Activated T-cell treated with anti-CD3 and anti-CD28 coated beads for 48 hours (primary cell): ENCODE data around the gene NAP1L1.
A peak's percentile ranks its signal among the peaks of the same experiment; 100 is the strongest.

Experiments
- DNase-seq: peaks from one replicate; pipeline ENCODE4 v3.0.0-alpha.2; 2020; ENCODE audit warnings: low read depth

The NAP1L1 gene, protein sequence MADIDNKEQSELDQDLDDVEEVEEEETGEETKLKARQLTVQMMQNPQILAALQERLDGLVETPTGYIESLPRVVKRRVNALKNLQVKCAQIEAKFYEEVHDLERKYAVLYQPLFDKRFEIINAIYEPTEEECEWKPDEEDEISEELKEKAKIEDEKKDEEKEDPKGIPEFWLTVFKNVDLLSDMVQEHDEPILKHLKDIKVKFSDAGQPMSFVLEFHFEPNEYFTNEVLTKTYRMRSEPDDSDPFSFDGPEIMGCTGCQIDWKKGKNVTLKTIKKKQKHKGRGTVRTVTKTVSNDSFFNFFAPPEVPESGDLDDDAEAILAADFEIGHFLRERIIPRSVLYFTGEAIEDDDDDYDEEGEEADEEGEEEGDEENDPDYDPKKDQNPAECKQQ

DNA sequence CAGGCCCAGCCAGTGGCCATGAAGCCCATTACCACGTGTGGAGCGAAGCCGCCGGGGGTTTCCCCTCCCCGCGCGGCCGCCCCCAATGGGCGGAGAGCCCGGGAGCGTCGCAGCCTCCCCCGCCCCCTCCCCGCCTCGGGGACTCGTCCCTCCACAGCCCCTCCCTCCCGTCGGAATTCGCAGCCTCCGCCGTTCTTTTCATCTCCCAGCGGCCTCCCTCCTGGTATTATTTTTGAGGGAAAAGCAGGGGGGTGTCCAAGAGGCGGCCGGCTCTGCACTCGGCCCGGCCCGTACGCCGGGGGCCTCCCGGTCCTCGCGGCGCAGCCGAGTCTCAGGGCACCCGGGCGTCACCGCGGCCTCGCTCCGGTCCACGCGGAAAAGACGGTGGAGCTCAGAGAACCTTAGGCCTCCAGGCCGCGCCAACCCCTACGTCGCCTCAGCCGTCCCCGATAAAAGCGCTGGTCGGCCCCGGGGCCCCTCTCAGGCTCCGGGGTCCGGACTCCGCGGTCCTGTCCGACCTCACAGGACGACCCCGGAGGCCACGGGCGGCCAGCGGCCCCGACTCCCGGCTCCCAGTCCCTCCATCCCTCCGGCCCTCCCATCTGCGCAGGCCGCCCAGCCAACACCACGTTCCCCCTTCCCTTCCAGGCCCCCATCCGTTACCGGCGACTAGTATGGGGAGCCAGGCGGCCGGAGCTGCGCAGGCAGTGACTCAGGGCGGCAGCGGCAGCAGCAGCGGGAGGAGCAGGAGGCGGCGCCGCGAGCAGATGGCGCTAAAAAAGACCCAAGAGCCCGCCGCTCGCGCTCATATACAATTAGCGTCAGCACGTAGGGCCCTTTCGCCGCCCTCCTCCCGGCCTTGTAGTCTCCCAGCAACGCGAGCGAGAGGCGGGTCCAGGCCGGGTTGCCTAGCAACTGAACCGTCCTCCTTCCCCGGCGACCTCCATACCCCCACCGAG is at the start of gene NAP1L1:
Gene NAP1L1, minus strand, starts transcription at position 782 of the 959 bp plus-strand sequence. CDS start 10,466 bp downstream, outside the sequence.
- peak; percentile 93 for DNase-seq

DNA sequence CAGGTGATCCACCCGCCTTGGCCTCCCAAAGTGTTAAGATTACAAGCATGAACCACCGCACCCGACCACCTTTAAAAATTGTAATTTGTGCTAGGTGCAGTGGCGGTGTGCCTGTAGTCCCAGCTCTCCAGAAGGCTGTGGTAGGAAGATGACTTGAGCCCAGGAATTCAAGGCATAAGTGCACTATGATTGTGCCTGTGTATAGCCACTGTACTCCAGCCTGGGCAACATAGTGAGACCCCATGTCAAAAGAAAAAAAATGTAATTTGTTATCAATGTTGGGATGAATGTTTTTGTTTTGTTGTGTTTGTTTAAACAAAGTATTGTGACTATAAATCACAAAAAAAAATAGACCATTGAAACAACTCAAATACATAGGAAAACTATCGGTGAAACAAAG is 43.1 kb upstream of the NAP1L1 start:
- DNase-seq: no peak

DNA sequence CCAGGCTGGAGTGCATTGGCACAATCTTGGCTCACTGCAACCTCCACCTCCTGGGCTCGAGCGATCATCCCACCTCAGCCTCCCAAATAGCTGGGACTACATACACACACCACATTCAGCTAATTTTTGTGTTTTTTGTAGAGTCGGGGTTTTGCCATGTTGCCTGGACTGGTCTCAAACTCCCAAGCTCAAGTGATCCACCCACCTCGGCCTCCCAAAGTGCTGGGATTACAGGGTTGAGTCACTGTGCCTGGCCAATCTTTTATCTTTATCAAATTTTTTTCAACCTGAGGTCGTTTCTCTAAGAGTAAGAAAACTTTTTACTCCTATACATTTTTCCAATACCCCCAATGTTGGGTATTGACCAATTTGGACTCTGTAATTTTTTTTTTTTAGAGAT is 40.0 kb upstream of the NAP1L1 start:
- no peak for DNase-seq

DNA sequence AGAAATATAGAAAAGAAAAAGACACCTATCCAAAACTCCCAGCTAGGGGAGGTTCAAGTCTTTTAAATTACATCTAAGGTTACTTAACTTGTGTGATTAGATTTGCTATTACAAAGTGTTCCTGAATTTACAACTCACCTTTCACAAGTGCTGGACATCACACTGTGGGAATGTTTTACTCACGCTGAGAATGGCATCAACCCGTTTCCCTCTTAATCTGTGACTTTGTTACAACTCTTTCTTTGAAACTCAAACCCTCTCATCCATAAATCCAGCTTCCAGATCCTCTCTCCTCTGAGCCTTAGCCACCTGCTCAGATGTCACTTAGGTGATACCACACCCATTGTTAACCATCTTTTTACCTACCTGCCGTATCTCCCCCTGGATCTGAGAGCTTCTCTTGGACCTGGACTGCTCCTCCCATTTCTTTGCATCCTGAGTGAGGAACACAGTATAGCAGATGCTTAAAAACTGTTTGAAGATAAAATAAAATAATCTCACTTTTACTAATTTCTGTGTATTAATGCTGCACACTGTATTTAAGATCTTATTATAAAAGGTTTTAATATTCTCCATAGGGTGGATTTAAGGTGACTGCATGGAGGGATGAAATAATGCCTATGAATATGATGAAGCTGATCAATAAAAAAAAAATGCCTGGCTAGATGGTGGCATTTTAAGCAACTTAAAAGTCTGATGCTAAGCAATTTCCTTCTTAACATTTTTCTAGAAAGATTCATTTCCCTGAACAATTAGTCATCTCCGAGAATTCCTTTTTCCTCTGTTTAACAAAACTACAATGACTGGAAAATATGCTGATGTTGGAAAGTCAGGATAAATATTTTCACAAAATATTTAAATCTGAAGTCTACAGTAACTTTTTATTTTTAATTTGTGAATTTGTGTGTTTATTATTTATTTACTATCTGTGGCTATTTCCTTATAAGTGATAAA is 39.1 kb upstream of the NAP1L1 start:
- no peak for DNase-seq

DNA sequence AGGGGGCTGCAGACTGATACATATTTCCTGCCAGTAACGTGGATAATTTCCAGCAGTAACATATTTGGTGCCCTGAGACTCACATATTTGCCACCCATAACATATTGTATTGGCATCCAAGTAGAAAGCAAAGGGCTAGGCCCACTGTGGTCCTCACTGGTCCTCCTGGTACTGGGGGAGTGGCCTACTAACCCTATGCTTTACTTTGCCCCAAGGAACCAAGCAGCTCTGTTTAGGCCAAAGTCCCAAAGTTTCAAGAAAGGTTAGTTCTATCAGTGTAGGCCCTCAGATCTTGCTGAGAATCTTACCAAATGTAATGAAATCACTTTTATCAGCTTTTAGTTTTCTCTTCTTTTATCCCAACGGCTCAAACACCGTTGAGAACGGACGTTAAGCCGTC is 35.4 kb upstream of the NAP1L1 start:
- no peak for DNase-seq

DNA sequence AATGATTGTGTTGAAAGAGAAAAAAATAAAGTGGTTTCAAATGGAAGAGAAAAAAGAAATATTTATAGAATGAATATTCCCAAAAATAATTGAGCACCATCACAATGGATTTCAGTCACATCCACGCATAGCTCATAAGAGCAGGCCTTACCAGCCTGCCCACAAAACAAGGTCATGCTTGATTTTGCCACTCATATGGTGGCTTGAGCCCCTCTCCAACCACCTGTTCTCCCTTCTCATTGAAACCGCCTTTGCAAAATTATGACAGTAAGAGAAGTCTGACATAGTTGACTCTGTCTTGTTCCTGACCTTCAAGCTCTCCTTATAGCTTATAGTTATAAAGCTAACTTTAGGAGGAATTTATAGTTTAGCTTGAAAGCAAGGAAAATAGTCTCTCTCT is 33.3 kb upstream of the NAP1L1 start:
- DNase-seq: no peak

DNA sequence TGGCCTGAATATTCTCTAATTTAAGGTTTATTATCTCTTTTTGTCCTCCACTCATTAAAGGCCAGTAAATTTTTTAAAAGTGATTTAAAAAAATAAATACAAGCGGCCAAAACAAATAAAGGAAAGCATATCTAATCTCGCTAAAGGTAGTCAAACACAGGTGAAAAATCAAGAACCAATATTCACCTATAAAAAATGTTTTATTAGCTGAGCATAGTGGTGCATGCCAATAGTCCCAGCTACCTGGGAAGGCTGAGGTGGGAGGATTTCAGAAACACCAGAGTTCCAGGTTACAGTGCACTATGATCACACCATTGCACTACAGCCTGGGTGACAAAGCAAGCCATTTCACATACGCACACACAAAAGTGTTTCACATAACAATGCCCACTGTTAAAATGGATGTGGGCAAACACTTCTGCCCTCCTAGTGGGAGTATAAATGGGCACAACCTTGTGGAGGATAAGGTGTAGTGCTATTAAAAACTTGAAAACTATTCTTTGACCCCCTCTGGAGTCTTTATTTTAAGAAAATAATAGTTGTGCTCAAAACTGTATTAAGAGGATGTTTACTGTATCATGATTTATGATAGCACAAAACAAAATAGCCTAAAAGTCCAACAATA is 32.7 kb upstream of the NAP1L1 start:
- DNase-seq: no peak

DNA sequence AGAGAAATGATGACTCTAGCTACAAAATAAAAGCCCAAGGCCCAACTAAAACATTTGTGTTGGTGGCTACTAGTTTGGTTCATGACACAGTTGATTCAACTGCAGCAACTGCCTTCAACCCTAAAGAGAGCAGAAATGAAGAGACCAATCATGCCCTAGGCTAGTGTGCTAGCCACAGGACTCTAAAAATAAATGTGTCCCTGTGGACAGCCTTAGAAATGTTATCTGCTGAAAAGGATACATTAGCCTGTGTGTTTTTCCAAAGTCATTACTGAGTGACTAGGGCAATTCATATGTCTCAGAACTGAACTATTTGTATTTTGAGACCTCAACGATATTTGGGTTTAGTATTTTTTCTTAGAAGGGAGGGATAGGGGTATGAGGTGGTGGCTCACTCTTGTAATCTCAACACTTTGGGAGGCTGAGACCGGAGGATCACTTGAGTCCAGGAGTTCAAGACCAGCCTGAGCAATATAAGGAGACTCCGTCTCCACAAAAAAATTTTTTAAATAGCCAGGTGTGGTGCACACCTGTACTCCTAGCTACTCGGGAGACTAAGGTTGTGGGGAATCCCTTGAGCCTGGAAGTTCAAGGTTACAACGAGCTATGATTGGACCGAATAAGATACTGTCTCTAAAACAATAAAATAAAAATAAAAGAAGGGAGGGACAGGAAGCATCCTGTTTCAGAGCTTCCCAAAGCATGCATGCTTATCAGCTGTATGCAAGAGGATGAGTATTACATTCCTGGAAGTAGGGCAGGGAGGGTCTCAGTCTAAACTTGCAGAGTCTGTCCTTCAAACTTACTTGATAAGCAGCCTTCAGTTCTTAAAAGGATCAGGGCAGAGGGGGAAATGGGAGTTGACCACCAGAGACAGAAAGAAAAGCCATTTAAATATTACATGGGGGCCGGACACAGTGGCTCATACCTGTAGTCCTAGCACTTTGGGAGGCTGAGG is 29.6 kb upstream of the NAP1L1 start:
- DNase-seq: no peak

DNA sequence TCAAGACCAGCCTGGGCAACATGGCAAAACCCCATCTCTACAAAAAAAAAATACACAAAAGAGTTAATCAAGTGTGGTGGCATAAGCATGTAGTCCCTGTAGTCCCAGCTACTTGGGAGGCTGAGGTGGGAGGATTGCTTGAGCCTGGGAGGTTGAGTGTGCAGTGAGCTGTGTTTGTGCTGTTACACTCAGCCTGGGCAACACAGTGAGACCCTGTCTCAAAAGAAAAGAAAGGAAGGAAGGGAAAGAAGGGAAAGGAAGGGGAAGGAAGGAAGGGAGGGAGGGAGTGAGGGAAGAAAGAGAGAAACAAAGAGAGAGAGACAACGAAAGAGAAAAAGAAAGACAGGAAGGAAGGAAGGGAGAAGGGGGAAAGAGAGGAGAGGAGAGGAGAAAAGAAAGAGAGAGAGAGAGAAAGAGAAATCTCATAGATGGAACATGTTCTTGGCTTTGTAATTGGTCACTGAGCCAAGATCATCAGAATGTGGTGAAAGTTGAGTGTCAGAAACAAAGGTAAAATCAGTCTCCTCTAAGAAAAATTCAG is 26.8 kb upstream of the NAP1L1 start:
- DNase-seq: no peak

DNA sequence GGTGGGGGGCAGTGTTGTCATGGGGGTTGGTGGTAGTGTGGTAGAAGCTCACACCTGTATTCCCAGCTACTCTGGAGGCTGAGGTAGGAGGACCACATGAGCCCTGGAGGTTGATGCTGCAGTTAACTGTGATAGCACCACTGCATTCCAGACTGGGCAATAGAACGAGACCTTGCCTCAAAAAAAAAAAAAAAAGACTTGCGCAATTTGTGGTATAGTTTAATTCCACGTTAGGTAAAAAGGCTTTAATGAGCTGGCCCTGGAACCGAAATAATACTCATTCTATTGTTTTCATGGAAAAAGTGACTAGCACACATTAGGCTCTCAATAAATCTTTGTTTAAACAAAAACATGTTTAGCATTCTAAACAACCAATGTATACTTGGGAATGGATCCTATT is 25.4 kb upstream of the NAP1L1 start:
- DNase-seq: no peak

DNA sequence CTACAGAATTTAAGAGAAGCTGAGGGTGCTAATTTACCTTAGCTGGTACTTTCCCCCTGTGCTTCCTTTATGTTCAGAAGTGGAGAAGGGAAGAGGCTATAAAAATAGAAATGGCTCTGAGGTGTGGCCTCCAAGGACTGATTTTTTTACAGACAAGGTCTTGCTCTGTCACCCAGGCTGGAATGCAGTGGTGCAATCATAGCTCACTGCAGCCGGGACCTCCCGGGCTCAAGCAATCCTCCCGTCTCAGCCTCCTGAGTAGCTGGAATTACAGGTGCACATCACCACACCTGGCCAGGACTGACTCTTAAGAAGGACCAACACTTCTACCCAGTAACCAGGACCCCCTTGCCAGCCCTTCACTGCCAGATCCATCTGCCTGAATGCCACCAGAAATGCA is 23.9 kb upstream of the NAP1L1 start:
- DNase-seq: no peak

DNA sequence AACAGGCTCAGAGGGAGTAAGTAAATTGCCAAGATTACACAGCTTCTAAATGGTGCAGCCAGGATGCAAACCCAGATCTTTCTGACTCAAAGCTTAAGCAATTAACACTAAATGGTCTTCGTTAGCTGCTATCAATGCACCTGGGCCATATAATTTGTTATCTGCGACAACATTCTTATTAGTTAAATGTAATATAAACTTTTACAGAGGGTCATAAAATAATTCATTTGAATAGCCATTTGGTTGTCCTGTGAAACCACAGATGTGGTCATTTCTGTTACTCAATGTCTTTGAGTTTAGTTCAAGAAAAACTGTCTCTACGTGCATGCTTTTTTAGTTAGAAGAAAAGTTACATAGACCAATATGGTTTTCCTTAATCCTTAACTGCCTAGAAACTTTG is 22.1 kb upstream of the NAP1L1 start:
- no peak for DNase-seq

DNA sequence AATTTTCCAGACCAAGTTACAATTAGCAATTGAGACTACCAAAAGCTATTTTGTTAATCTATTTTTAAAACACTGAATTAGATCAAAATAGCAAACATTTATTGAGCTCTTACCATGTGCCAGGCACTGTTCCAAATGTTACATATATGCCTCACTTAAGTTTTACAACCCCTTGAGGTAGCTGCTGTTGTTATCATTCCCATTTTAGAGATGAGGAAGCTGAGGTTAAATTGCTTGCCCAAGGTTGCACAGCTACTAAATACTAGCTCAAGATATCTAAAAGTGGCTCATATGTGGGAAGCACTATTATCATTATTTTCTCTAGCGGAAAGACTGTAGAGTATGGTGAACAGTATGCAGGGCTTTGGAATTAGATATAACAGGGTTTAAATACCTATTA is 19.5 kb upstream of the NAP1L1 start:
- no peak for DNase-seq

DNA sequence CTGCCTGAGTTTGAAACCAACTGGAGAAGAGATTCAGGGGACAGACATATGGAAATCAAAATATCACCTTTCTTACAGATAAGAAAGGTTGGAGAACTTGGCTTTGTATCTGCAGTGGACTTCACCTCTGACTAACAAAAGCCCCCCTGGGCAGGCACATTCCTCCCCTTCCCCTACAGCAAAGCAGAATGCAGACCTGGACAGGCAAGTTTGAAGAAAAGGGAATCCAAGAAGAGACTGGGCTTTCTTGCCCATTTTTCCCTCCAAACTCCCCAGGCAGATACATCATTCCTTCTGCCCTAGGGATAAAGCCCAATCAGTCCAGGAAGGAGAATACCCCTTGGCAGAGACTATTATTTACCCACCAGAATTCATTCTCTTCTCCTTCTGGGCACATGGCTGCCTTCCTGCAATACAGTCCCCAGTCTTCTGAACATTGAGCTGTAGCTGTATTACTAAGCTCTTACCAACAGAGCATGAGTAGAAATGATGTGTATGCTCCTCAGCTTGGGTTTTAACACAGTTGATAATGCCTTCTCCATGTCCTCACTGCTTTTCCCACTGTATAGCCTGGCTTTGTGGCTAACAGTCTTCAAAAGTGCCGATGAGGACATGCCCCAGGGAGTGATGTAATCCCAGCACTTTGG is 17.4 kb upstream of the NAP1L1 start:
- no peak for DNase-seq

DNA sequence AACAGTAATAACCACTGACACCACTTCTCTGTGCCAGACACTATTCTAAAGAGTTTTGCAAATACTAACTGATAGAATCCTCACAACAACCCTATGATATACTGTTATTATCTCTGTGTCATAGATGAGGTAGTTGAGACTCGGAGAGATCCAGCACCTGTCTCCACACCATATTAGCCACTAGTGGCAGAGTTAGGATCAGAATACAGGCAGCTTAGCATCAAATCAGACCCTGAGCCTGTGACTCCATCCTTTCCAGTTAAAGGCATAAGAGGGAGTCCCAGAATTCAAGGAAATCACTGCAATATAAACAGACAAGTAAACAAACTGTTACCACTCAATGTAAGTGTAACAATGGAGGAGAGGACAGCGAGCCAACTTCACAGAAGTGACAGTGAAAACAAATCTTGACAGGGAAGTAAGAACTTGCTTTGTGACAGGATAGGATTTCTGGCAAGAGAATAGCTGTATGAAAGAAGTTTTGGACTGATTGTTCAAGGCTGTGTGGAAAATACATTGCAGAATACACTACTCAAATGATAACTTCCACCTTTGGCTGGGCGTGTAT is 11.7 kb upstream of the NAP1L1 start:
- DNase-seq: no peak

DNA sequence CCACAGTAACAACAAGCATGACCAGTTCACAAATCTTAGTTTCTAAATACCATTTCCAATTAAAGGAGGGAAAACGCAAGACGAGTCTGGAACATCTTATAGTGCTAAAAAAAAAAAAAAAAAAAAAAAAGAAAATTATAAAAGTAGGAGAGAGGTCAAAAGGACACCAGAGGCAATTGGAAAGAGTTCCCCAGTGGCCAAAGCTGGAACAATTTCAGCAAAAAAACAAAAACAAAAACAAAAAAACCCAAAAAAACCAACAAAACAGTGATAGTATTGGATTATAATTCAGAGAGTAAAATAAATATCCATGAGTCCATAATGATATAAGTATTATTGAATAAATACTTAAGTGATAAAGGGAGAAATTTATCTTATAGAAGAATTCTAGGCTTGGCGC is 10.3 kb upstream of the NAP1L1 start:
- no peak for DNase-seq

DNA sequence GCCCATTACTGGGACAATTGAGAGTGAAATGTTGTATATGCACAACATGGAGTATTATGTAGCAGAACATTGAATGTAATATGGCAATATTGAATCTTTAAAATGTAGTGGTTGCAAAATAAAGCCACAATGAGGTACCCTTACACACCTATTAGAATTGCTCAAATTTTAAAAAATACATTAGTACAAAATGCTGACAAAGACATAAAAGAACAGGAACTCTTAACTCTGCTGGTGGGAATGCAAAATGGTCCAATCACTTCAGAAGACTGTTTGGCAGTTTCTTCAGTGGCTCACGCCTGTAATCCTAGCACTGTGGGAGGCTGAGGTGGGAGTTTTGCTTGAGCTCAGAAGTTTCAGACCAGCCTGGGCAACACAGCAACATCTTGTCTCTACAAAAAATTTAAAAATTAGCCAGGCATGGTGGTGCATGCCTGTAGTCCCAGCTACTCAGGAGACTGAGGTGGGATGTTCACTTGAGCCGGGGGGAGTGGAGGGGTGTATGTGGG is 6.8 kb upstream of the NAP1L1 start:
- no peak for DNase-seq

DNA sequence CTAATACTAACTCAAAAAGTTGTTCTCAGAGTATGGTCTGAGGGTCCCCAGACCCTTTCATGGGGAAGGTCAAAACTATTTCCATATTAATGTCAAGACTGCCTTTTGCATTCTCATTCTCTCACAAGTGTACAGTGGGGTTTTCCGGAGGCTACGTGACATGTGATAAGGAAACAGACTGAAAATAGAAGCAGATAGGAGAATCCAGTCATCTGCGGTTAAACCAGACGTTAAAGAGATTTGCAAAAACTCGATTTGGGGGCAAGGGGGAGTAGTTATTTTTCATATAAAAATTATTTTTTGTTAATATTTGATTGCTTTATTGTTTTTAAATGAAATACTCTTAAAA is 1.0 kb upstream of the NAP1L1 start:
- DNase-seq: no peak
